ENCODE data around the gene DNAJC18.

DNAJC18 gene

DNA sequence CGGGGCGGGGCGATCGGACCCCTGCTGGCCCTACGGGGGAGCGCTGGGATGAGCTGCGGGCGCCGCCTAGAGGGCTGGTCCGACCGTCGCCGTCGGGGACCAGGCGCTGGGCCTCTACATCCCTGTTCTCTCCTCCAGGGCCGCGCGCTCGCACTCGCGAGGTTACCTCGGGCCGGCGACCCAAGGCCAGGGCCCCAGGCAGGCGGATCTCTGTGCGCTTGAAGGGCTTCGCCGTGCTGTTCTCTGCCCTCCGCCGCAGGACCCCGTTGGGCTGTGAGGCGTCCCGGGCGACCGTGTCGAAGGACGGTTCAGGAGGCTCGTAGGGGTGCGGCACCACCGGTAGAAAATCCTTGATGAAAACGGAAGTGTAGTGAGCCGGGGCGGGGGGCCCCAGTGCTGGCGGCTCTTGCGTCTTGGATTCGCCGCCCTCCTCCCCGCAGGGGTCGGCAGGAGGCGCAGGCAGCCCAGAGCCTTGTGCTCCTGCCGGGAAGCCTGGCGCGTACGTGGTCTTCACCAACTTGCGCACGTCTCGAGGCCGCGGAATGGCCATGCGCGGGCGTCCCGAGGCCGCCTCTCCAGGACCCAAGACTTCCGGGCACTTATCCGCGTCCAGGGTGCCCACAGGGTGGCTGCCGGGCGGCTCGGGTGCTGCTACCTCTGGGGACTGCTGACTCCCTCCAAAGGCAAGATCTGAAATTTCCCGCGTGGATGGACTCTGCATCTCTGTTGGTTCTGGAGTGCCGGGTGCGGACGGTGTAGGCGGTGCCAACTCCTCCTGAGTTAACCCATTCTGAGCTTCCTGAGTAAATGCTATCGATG, 46.4 kb downstream of the DNAJC18 start:
- TF ChIP-seq, protein P1, sequence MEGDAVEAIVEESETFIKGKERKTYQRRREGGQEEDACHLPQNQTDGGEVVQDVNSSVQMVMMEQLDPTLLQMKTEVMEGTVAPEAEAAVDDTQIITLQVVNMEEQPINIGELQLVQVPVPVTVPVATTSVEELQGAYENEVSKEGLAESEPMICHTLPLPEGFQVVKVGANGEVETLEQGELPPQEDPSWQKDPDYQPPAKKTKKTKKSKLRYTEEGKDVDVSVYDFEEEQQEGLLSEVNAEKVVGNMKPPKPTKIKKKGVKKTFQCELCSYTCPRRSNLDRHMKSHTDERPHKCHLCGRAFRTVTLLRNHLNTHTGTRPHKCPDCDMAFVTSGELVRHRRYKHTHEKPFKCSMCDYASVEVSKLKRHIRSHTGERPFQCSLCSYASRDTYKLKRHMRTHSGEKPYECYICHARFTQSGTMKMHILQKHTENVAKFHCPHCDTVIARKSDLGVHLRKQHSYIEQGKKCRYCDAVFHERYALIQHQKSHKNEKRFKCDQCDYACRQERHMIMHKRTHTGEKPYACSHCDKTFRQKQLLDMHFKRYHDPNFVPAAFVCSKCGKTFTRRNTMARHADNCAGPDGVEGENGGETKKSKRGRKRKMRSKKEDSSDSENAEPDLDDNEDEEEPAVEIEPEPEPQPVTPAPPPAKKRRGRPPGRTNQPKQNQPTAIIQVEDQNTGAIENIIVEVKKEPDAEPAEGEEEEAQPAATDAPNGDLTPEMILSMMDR (IDR thresholded peaks at IDR 0.05), result peak; percentile 91
- Histone ChIP-seq H3K27me3 (peaks cover 55% of the 10 kb centered on the region), H3K9me3 (no peaks in the 10 kb centered on the region), H3K4me1 (ENCODE audit: control insufficient read depth in 1 of 2, insufficient read depth in 1 of 2, low read depth in 1 of 2, low read length in 1 of 2) (peaks cover 41% of the 10 kb centered on the region in 2 experiments), H3K4me3 (ENCODE audit: low read depth in 1 of 2, low read length in 1 of 2) (peak overlapping the region; percentile 59 to 73), H3K36me3 (no peaks in the 10 kb centered on the region), H3K27ac (peak overlapping the region; percentile 49)

- Histone ChIP-seq H3K9me3 (no peaks in the 10 kb centered on the region), H3K36me3 (no peaks in the 10 kb centered on the region), H3K4me1 (ENCODE audit: control insufficient read depth in 1 of 2, insufficient read depth in 1 of 2, low read depth in 1 of 2, low read length in 1 of 2) (peaks cover 42 to 46% of the 10 kb centered on the region in 2 experiments), H3K27me3 (peaks cover 55% of the 10 kb centered on the region), H3K4me3 (ENCODE audit: low read depth in 1 of 2, low read length in 1 of 2) (peak overlapping the region; percentile 59 to 73), H3K27ac (peak overlapping the region; percentile 49)
- TF ChIP-seq, protein P1 (IDR thresholded peaks at IDR 0.05), result no peak
Observed at GRCh38 chr5:139392324-139392677, 47.0 kb downstream of the DNAJC18 start.

DNA sequence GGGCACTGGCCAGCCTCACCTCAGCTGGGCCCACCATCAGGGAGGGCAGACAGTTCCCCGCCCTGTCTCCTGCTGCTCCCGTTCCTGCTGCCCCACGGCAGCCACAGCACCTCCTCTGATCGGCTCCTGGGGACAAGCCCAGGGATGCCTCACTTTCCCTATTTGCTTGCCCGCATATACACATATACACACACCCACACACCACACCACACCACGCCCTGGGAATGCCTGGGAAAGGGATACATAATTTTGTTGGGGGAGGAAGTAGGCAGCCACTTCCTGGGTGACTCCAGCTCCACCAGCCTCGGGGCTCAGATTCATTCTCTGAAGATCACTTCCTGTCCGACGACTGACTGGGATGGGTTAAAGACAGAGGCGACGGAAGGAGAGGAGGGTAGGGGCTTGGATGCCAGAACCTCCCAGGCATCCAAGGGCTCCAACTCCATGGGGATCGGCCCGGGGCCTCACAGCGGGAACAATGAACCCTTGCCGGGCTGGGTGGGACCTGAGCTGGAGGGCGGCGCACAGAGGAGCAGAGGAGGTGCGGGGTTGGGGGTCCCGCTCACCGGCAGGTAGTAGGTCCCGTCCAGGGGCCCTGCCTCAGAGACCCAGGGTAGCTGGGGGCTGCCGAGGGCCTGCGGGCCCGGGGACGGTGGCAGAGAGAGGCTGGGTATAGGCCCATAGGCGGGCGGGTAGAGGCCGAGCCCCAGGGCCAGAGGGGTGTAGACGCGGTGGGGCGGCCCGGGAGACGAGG, 47.6 kb downstream of the DNAJC18 start:
- peaks cover 43 to 49% of the 10 kb centered on the region in 2 experiments for H3K4me1 ChIP-seq (ENCODE audit: control insufficient read depth in 1 of 2, insufficient read depth in 1 of 2, low read depth in 1 of 2, low read length in 1 of 2)
- no peaks in the 10 kb centered on the region for H3K36me3 ChIP-seq
- H3K4me3 ChIP-seq (ENCODE audit: low read depth in 1 of 2, low read length in 1 of 2), result peak overlapping the region; percentile 59 to 73
- H3K9me3 ChIP-seq, result no peaks in the 10 kb centered on the region
- TF ChIP-seq, protein P1 (IDR thresholded peaks at IDR 0.05), result no peak
- peaks cover 55% of the 10 kb centered on the region for H3K27me3 ChIP-seq
- no peak overlapping the region for H3K27ac ChIP-seq

DNA sequence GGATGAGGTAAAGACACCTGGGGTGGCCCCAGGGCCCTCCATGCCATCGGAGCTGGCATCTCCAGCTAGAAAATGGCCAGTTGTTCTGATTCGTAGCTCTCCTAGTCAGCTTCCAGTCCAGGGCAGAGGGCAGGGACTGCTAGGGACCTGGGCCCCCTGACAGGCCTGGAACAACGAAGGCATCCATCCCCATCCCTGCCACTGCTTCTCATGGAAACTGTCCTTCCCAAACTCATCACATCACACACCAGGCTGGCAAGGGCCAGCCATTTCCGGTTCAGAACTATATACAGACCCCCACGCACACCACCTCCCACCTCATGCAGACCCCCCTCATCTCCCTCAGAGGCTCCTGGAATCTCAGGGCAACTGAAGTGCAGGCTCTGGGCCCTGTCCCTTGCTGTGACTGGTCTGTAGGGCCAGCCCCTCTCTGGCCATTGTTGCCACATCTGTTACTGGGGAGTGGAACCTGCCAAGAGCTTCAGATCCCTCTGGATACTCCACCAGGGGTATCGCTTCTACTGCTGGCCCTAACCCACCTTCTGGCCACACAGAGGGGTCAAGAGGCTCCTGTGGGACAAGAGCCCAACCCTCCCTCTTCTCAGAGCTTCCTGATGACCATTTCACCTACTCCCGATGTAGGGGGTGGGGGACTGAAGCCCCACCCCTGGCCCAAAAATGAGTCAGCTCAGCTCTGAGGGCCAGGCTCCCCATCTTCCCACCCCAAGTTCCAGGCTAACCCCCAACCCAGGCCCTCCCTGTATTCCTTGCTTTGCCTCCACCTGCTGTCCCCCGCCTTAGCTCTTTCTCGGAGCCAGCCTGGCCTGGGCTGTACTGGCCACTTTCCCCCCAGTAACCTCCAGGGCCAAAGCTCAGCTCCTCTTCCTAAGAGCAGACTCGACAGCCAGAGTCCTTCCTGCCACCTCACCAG, 48.4 kb downstream of the DNAJC18 start:
- no peak overlapping the region for H3K27ac ChIP-seq
- no peak overlapping the region for H3K4me3 ChIP-seq (ENCODE audit: low read depth in 1 of 2, low read length in 1 of 2)

More for the DNA sequence above, 48.4 kb downstream of the DNAJC18 start:
- TF ChIP-seq, protein P1 (IDR thresholded peaks at IDR 0.05), result no peak
- H3K27me3 ChIP-seq, result peaks cover 54% of the 10 kb centered on the region
- no peaks in the 10 kb centered on the region for H3K9me3 ChIP-seq
- peaks cover 52 to 58% of the 10 kb centered on the region in 2 experiments for H3K4me1 ChIP-seq (ENCODE audit: control insufficient read depth in 1 of 2, insufficient read depth in 1 of 2, low read depth in 1 of 2, low read length in 1 of 2)
- H3K36me3 ChIP-seq, result no peaks in the 10 kb centered on the region
